ENCODE data around the gene DHRS3. TPM values are rescaled to one million over a fixed set of nuclear protein-coding genes. Genes with fewer than 3 reads are reported as not detected.

The DHRS3 gene
- total and polyA plus RNA-seq, 2 donors (not counting 3 experiments of a cell fraction or from before 2014, with no cell fraction given): 54.3 to 75.2 TPM

- no peak overlapping the region for H2AFZ ChIP-seq (ENCODE audit: low read depth, low read length)
- H3K36me3 ChIP-seq (ENCODE audit: control insufficient read depth in 2 of 2, extremely low read depth in 1 of 2, insufficient read depth in 2 of 2, low read length in 2 of 2): peaks cover 0 to under 1% of the 10 kb centered on the region in 2 experiments
- TF ChIP-seq POLR2AphosphoS5 (IDR thresholded peaks at IDR 0.05; ENCODE audit: insufficient read depth, low read depth, low read length) (no peak), JUN (IDR thresholded peaks at IDR 0.05; ENCODE audit: borderline replicate concordance, insufficient read depth, insufficient read length, low read depth) (no peak), EZH2 (IDR thresholded peaks at IDR 0.05; ENCODE audit: borderline replicate concordance, low read depth, low read length, severe bottlenecking) (no peak), POLR2A (IDR thresholded peaks at IDR 0.05; ENCODE audit: low read depth, low read length) (no peak), FOS (IDR thresholded peaks at IDR 0.05; ENCODE audit: borderline replicate concordance, insufficient read depth, low read length) (no peak), MYC (IDR thresholded peaks at IDR 0.05; ENCODE audit: low read depth, low read length) (no peak), GATA2 (IDR thresholded peaks at IDR 0.05; ENCODE audit: insufficient read depth, insufficient read length, low read depth, low read length) (no peak)
- TF ChIP-seq, protein P1, sequence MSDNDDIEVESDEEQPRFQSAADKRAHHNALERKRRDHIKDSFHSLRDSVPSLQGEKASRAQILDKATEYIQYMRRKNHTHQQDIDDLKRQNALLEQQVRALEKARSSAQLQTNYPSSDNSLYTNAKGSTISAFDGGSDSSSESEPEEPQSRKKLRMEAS (IDR thresholded peaks at IDR 0.05; ENCODE audit: insufficient read depth, insufficient read length): no peak
- TF ChIP-seq, protein P2, sequence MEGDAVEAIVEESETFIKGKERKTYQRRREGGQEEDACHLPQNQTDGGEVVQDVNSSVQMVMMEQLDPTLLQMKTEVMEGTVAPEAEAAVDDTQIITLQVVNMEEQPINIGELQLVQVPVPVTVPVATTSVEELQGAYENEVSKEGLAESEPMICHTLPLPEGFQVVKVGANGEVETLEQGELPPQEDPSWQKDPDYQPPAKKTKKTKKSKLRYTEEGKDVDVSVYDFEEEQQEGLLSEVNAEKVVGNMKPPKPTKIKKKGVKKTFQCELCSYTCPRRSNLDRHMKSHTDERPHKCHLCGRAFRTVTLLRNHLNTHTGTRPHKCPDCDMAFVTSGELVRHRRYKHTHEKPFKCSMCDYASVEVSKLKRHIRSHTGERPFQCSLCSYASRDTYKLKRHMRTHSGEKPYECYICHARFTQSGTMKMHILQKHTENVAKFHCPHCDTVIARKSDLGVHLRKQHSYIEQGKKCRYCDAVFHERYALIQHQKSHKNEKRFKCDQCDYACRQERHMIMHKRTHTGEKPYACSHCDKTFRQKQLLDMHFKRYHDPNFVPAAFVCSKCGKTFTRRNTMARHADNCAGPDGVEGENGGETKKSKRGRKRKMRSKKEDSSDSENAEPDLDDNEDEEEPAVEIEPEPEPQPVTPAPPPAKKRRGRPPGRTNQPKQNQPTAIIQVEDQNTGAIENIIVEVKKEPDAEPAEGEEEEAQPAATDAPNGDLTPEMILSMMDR (IDR thresholded peaks at IDR 0.05; ENCODE audit: extremely low read depth in 1 of 2, insufficient read depth in 1 of 2, low read depth in 1 of 2, low read length in 2 of 2): no peak
- H3K79me2 ChIP-seq (ENCODE audit: control insufficient read depth, insufficient read depth, low read length): peaks cover 11% of the 10 kb centered on the region
- FAIRE-seq (no peak), DNase-seq (ENCODE audit: low read depth, low spot score) (no peak)
- H4K20me1 ChIP-seq (replicated peaks; ENCODE audit: control insufficient read depth, extremely low read depth, insufficient read depth, low read length): no peaks in the 10 kb centered on the region
- H3K9ac ChIP-seq (replicated peaks; ENCODE audit: extremely low read depth, insufficient read depth, low read length): peak overlapping the region; percentile 92
- ChIA-PET POLR2A (interaction anchor here (0.6 to 2.8 kb wide), 6 partner anchors 13 to 315 kb away, joined by 3 to 21 read pairs (median 4); no protein-coding TSS in a partner anchor), CTCF (interaction anchor here (1.0 to 9.2 kb wide), 12 partner anchors 14 to 305 kb away, joined by 4 to 131 read pairs (median 14); no protein-coding TSS in a partner anchor)
- BruUV-seq (replicated peaks): no TSS peak
- H3K9me3 ChIP-seq (replicated peaks; ENCODE audit: control insufficient read depth, insufficient read depth, low read length): no peaks in the 10 kb centered on the region
- H3K4me2 ChIP-seq (ENCODE audit: insufficient read depth, low read length): peak overlapping the region; percentile 73
- dilution Hi-C loops (cut with MboI; ENCODE audit: extremely low pct_ligation_motif_present, low sequenced_read_pairs) (no loop called here), intact Hi-C loops (cut with micrococcal nuclease) (no loop called here)
- no peaks in the 10 kb centered on the region for H3K9me1 ChIP-seq (replicated peaks; ENCODE audit: control insufficient read depth, extremely low read depth, insufficient read depth, low read length)
- peak overlapping the region; percentile 73 for H3K27ac ChIP-seq (ENCODE audit: insufficient read depth, low read depth, low read length)
- peaks cover 30% of the 10 kb centered on the region for H3K4me1 ChIP-seq (ENCODE audit: control insufficient read depth, extremely low read depth, insufficient read depth, low read length)
- no peaks in the 10 kb centered on the region for H3K27me3 ChIP-seq (ENCODE audit: control insufficient read depth in 2 of 2, insufficient read depth in 2 of 2, low read length in 2 of 2)
- H3K4me3 ChIP-seq (replicated peaks in 1 of 3; ENCODE audit: insufficient read depth in 1 of 3, low read depth in 1 of 3, low read length in 3 of 3): peak overlapping the region; percentile 76 to 81 (median 78)
These were observed 504 bp downstream of the DHRS3 start for GRCh38 chr1:12617511-12617900.
